ENCODE data around the gene CLRN3. TPM values are rescaled to one million over a fixed set of nuclear protein-coding genes. Genes with fewer than 3 reads are reported as not detected.

CLRN3 gene
- total and polyA plus RNA-seq, 9 of the 15 experiments (the other 6 are each of a cell fraction or from before 2014, with no cell fraction given), result not detected

DNA sequence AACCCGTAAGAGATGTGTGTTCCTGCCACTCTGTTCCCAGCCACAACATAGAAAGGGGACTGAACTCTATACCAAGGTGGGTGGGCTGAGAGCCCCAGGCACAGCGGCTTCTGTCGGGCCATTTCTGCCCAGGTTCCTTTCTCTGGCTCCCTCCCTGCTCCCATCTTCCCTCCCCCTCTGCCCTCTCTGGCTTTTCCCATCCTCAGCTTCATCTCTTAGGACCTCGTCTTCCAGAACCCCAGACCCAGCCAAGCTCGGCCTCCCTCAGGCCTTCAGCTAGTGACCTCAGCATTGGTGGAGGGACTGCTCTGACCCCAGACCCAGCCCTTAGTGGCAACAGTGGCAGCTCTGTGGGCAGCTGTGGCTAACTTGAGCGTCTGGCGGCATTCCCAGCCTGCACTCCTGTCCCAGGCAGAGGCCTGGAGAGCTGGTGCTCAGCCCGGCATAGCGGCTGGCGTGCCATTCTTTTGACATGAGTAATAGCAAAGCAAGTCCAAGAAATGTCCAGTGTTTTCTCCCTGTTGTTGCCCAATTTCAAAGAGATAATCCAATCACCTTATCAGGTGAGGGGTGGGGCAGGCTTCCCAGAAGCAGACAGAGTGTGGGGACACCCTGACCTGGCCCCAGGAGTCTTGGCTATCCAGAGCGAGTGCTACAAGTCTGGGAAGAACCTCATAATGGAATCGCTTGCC, 30.1 kb upstream of the CLRN3 start:
- Histone ChIP-seq H4K20me1 (replicated peaks; ENCODE audit: control insufficient read depth, insufficient read depth, low read length) (no peaks in the 10 kb centered on the region), H3K27me3 (ENCODE audit: control insufficient read depth in 2 of 2, insufficient read depth in 2 of 2, low read length in 2 of 2) (no peaks in the 10 kb centered on the region; a peak in 1 of 5 replicates), H3K36me3 (ENCODE audit: control insufficient read depth, insufficient read depth, low read length) (no peaks in the 10 kb centered on the region), H3K4me1 (replicated peaks in 1 of 2; ENCODE audit: control insufficient read depth in 2 of 2, insufficient read depth in 2 of 2, low read length in 2 of 2) (no peaks in the 10 kb centered on the region), H3K9me1 (ENCODE audit: control insufficient read depth, insufficient read depth, low read length) (no peaks in the 10 kb centered on the region), H3K4me2 (ENCODE audit: insufficient read depth, low read length) (no peak overlapping the region), H3K9me3 (replicated peaks; ENCODE audit: control insufficient read depth, insufficient read depth, low read depth, low read length) (no peaks in the 10 kb centered on the region), H3K27ac (ENCODE audit: extremely low read depth, low read depth, low read length) (no peak overlapping the region), H3K9ac (ENCODE audit: insufficient read depth in 1 of 2, low read depth in 2 of 2, low read length in 2 of 2) (no peak overlapping the region), H2AFZ (ENCODE audit: low read depth, low read length) (no peak overlapping the region), H3K79me2 (ENCODE audit: control insufficient read depth, insufficient read depth, low read length) (no peaks in the 10 kb centered on the region), H3K4me3 (no peak overlapping the region)
- intact Hi-C loops (cut with micrococcal nuclease), result no loop called here
- DNase-seq (ENCODE audit: extremely low read depth in 1 of 4, low spot score in 3 of 4), result no peak
- ATAC-seq, result no peak
- TF ChIP-seq RFX1 (IDR thresholded peaks at IDR 0.05) (no peak), ZNF764 (CRISPR knock-in tag; IDR thresholded peaks at IDR 0.05; ENCODE audit: low read depth) (no peak), ZNF436 (CRISPR knock-in tag; IDR thresholded peaks at IDR 0.05) (no peak)
- TF ChIP-seq, protein P1, sequence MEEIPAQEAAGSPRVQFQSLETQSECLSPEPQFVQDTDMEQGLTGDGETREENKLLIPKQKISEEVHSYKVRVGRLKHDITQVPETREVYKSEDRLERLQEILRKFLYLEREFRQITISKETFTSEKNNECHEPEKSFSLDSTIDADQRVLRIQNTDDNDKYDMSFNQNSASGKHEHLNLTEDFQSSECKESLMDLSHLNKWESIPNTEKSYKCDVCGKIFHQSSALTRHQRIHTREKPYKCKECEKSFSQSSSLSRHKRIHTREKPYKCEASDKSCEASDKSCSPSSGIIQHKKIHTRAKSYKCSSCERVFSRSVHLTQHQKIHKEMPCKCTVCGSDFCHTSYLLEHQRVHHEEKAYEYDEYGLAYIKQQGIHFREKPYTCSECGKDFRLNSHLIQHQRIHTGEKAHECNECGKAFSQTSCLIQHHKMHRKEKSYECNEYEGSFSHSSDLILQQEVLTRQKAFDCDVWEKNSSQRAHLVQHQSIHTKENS (CRISPR knock-in tag; IDR thresholded peaks at IDR 0.05), result no peak
- no TSS peak for BruUV-seq (replicated peaks)
- in situ Hi-C loops (cut with MboI), result no loop called here
- FAIRE-seq, result no peak
- ChIA-PET CTCF (ENCODE audit: low intra/inter-chr PET ratio) (no interaction called here), POLR2A (interaction anchor here (0.6 kb wide), 1 partner anchor 34 kb away, joined by 3 read pairs; no protein-coding TSS in a partner anchor)
- 4% methylated on average over 8 of the region's 12 CpGs for WGBS (ENCODE audit: insufficient coverage, low coverage, missing lambda C conversion rate)

DNA sequence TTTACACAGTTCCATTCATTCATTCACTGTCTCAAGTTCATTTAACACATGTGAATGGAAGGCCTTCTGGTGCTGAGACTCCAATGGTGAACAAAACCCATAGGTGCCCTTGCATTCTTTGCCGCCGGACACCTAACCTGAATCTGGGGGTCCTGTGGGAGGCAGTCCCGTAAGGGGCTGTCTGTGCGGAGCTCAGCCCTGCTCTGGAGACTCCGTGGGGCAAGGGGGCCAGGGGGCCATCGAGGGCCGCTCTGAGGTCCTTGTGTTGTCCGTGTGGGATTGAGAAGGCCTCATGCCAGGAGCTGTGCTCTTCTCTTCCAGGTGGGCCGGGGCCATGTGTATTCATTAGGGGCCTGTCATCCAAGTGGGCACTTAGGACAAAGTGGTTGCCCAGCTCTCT, 29.5 kb upstream of the CLRN3 start:
- Histone ChIP-seq H3K27me3 (ENCODE audit: control insufficient read depth in 2 of 2, insufficient read depth in 2 of 2, low read length in 2 of 2) (no peaks in the 10 kb centered on the region; a peak in 1 of 5 replicates), H3K4me1 (replicated peaks in 1 of 2; ENCODE audit: control insufficient read depth in 2 of 2, insufficient read depth in 2 of 2, low read length in 2 of 2) (no peaks in the 10 kb centered on the region), H3K9ac (ENCODE audit: insufficient read depth in 1 of 2, low read depth in 2 of 2, low read length in 2 of 2) (no peak overlapping the region), H3K9me1 (ENCODE audit: control insufficient read depth, insufficient read depth, low read length) (no peaks in the 10 kb centered on the region), H3K27ac (ENCODE audit: extremely low read depth, low read depth, low read length) (no peak overlapping the region), H3K9me3 (replicated peaks; ENCODE audit: control insufficient read depth, insufficient read depth, low read depth, low read length) (no peaks in the 10 kb centered on the region), H4K20me1 (replicated peaks; ENCODE audit: control insufficient read depth, insufficient read depth, low read length) (no peaks in the 10 kb centered on the region), H2AFZ (ENCODE audit: low read depth, low read length) (no peak overlapping the region), H3K36me3 (ENCODE audit: control insufficient read depth, insufficient read depth, low read length) (no peaks in the 10 kb centered on the region), H3K4me3 (no peak overlapping the region), H3K79me2 (ENCODE audit: control insufficient read depth, insufficient read depth, low read length) (no peaks in the 10 kb centered on the region), H3K4me2 (ENCODE audit: insufficient read depth, low read length) (no peak overlapping the region)
- CTCF ChIA-PET (ENCODE audit: low intra/inter-chr PET ratio), result no interaction called here
- intact Hi-C loops (cut with micrococcal nuclease) (no loop called here), in situ Hi-C loops (cut with MboI) (no loop called here)
- no peak for FAIRE-seq
- WGBS (ENCODE audit: insufficient coverage, low coverage, missing lambda C conversion rate), result 0% methylated on average over 7 of the region's 9 CpGs
- no peak for ATAC-seq
- no peak for DNase-seq (ENCODE audit: extremely low read depth in 1 of 4, low spot score in 3 of 4)
- POLR2A ChIA-PET, result no interaction called here
- no TSS peak for BruUV-seq (replicated peaks)
- TF ChIP-seq ZKSCAN8 (CRISPR knock-in tag; IDR thresholded peaks at IDR 0.05), result no peak
- TF ChIP-seq ETV6 (IDR thresholded peaks at IDR 0.05; ENCODE audit: borderline replicate concordance in 1 of 2, low read depth in 2 of 2, low read length in 1 of 2), result no peak
- TF ChIP-seq ETV6 (CRISPR knock-in tag; IDR thresholded peaks at IDR 0.05; ENCODE audit: borderline replicate concordance), result no peak
- no peak for TF ChIP-seq ZFPM2 (CRISPR knock-in tag; IDR thresholded peaks at IDR 0.05)
- no peak for TF ChIP-seq HNRNPLL (IDR thresholded peaks at IDR 0.05; ENCODE audit: low read depth, low read length, poor library complexity, severe bottlenecking)
- TF ChIP-seq SLC30A9 (CRISPR knock-in tag; IDR thresholded peaks at IDR 0.05), result no peak
- TF ChIP-seq, protein P2, sequence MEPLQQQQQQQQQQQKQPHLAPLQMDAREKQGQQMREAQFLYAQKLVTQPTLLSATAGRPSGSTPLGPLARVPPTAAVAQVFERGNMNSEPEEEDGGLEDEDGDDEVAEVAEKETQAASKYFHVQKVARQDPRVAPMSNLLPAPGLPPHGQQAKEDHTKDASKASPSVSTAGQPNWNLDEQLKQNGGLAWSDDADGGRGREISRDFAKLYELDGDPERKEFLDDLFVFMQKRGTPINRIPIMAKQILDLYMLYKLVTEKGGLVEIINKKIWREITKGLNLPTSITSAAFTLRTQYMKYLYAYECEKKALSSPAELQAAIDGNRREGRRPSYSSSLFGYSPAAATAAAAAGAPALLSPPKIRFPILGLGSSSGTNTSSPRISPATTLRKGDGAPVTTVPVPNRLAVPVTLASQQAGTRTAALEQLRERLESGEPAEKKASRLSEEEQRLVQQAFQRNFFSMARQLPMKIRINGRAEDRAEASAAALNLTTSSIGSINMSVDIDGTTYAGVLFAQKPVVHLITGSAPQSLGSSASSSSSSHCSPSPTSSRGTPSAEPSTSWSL (CRISPR knock-in tag; IDR thresholded peaks at IDR 0.05; ENCODE audit: borderline replicate concordance), result no peak
- no peak for TF ChIP-seq MCM5 (IDR thresholded peaks at IDR 0.05; ENCODE audit: low read depth)
- TF ChIP-seq ZNF311 (CRISPR knock-in tag; IDR thresholded peaks at IDR 0.05), result no peak
- TF ChIP-seq C11orf30 (IDR thresholded peaks at IDR 0.05; ENCODE audit: low read depth), result no peak
